Measurements from ENCODE around the gene FIGN. TPM values are rescaled to one million over a fixed set of nuclear protein-coding genes. Genes with fewer than 3 reads are reported as not detected.

FIGN gene
- total RNA-seq, 3 donors from 2014 or later (not counting 1 experiment from before 2014, with no cell fraction given), result not detected

- Mint-ChIP-seq H3K27me3 (ENCODE audit: low read depth in 2 of 2) (peaks cover 5 to 24% of the 10 kb centered on the region in 2 donors), H3K36me3 (peaks cover 9% of the 10 kb centered on the region), H3K4me3 (no peak overlapping the region), H3K9me3 (peaks cover 9 to 10% of the 10 kb centered on the region in 2 donors), H3K4me1 (no peaks in the 10 kb centered on the region), H3K27ac (no peak overlapping the region)
- Histone ChIP-seq H3K9me3 (ENCODE audit: control insufficient read depth, insufficient read depth, low read length) (no peaks in the 10 kb centered on the region), H3K27ac (ENCODE audit: low read length) (no peak overlapping the region), H3K4me3 (ENCODE audit: low read length) (no peak overlapping the region), H3K36me3 (ENCODE audit: control insufficient read depth, insufficient read depth, low read length) (no peaks in the 10 kb centered on the region), H3K4me1 (ENCODE audit: control insufficient read depth, insufficient read depth, low read length) (no peaks in the 10 kb centered on the region), H3K27me3 (ENCODE audit: control insufficient read depth, insufficient read depth, low read length) (peaks cover 8% of the 10 kb centered on the region)
- 6% methylated on average over 53 of the region's 54 CpGs for WGBS (ENCODE audit: insufficient coverage)
- ATAC-seq (no peak), DNase-seq (no peak)
- TF ChIP-seq CTCF (IDR thresholded peaks at IDR 0.05), result no peak
- intact Hi-C loops (cut with micrococcal nuclease), result no loop called here
Observed at GRCh38 chr2:163736433-163737189, 803 bp upstream of the FIGN start.

- WGBS (ENCODE audit: insufficient coverage), result 10% methylated on average over 5 of the region's 16 CpGs
- Mint-ChIP-seq H3K36me3 (peaks cover 9% of the 10 kb centered on the region), H3K27me3 (ENCODE audit: low read depth in 2 of 2) (peaks cover 5 to 24% of the 10 kb centered on the region in 2 donors), H3K4me1 (no peaks in the 10 kb centered on the region), H3K4me3 (no peak overlapping the region), H3K27ac (no peak overlapping the region), H3K9me3 (peaks cover 6% of the 10 kb centered on the region in 2 donors)
- peaks cover 8% of the 10 kb centered on the region for H3K27me3 ChIP-seq (ENCODE audit: control insufficient read depth, insufficient read depth, low read length)
- intact Hi-C loops (cut with micrococcal nuclease), result no loop called here
- ATAC-seq (no peak), DNase-seq (no peak)
- no peaks in the 10 kb centered on the region for H3K9me3 ChIP-seq (ENCODE audit: control insufficient read depth, insufficient read depth, low read length)
- no peak overlapping the region for H3K27ac ChIP-seq (ENCODE audit: low read length)
- no peaks in the 10 kb centered on the region for H3K36me3 ChIP-seq (ENCODE audit: control insufficient read depth, insufficient read depth, low read length)
- H3K4me1 ChIP-seq (ENCODE audit: control insufficient read depth, insufficient read depth, low read length), result no peaks in the 10 kb centered on the region
- TF ChIP-seq CTCF (IDR thresholded peaks at IDR 0.05), result no peak
- H3K4me3 ChIP-seq (ENCODE audit: low read length), result no peak overlapping the region
Observed at GRCh38 chr2:163734881-163735684, 725 bp downstream of the FIGN start.

- no CpG with 5 or more reads among the region's 2 CpGs for WGBS (ENCODE audit: insufficient coverage)
- Mint-ChIP-seq H3K4me1 (no peaks in the 10 kb centered on the region), H3K9me3 (peaks cover 4 to 5% of the 10 kb centered on the region in 2 donors), H3K27ac (no peak overlapping the region), H3K36me3 (peaks cover 9% of the 10 kb centered on the region), H3K4me3 (no peak overlapping the region), H3K27me3 (ENCODE audit: low read depth in 2 of 2) (peaks cover 5 to 24% of the 10 kb centered on the region in 2 donors)
- intact Hi-C loops (cut with micrococcal nuclease), result no loop called here
- TF ChIP-seq CTCF (IDR thresholded peaks at IDR 0.05), result no peak
- Histone ChIP-seq H3K36me3 (ENCODE audit: control insufficient read depth, insufficient read depth, low read length) (no peaks in the 10 kb centered on the region), H3K9me3 (ENCODE audit: control insufficient read depth, insufficient read depth, low read length) (no peaks in the 10 kb centered on the region), H3K4me3 (ENCODE audit: low read length) (no peak overlapping the region), H3K27me3 (ENCODE audit: control insufficient read depth, insufficient read depth, low read length) (peaks cover 8% of the 10 kb centered on the region), H3K4me1 (ENCODE audit: control insufficient read depth, insufficient read depth, low read length) (no peaks in the 10 kb centered on the region), H3K27ac (ENCODE audit: low read length) (no peak overlapping the region)
- DNase-seq, result no peak
- no peak for ATAC-seq
Observed at GRCh38 chr2:163734401-163734800, 1.4 kb downstream of the FIGN start.

Measured in natural killer cell (primary cell).